Left colon (tissue), 2 donors: Measurements from ENCODE around the gene UNC5A. TPM values are rescaled to one million over a fixed set of nuclear protein-coding genes. Genes with fewer than 3 reads are reported as not detected.

Experiments used
- ATAC-seq: fragments of 200-7000 bp; cut with Tn5 transposase; one replicate; pipeline ENCODE4 v1.9.1; 2020; ENCODE audit warnings: mild to moderate bottlenecking, moderate library complexity
- DNase-seq, 2 donors: peaks; one replicate each; pipeline ENCODE4 v3.0.0-alpha.2; 2020
- intact Hi-C, 2 donors: fragments of 100-400 bp; cut with DNase I in 1 of 2; cut with micrococcal nuclease in 1 of 2; formaldehyde crosslinking; loops; one replicate each; pipeline versions ENCODE4 v1.11.2 to v1.14.0; 2022; cut with DNase I, micrococcal nuclease
- total RNA-seq, 2 donors: library from RNA; stranded (reverse); fragmentation: NEBNext Ultra II Directional; extraction: Animal tissue kit (Norgen Biotek cat#: 25700); gene quantifications; one replicate each; pipeline ENCODE4 v1.2.1, GENCODE V29; 2021
- donor health status: DM: no; HTN: no; CAD: no.
- donor health status: DM: yes; HTN: yes; CAD: no.

Gene UNC5A
- total RNA-seq, 2 donors from 2014 or later: not detected

GRCh38 chr5:176816043-176816745 lies 5.8 kb downstream of the UNC5A start:
- ATAC-seq (peak; percentile 40), DNase-seq (no peak)
- intact Hi-C loops: no loop called here

GRCh38 chr5:176816791-176817347 lies 6.5 kb downstream of the UNC5A start:
- intact Hi-C loops: no loop called here
- ATAC-seq: no peak

GRCh38 chr5:176817369-176817840 lies 7.0 kb downstream of the UNC5A start:
- ATAC-seq (peak; percentile 19), DNase-seq (no peak)
- intact Hi-C loops: no loop called here

More at GRCh38 chr5:176816791-176817347, 6.5 kb downstream of the UNC5A start:
- DNase-seq: no peak

GRCh38 chr5:176817841-176818377 lies 7.5 kb downstream of the UNC5A start:
- intact Hi-C loops: no loop called here
- ATAC-seq (peak; percentile 29), DNase-seq (peak in 1 of 2 donors; percentile 11)

GRCh38 chr5:176818391-176819098 lies 8.2 kb downstream of the UNC5A start:
- intact Hi-C loops: no loop called here
- no peak for DNase-seq
- ATAC-seq: no peak

GRCh38 chr5:176819476-176819875 lies 9.1 kb downstream of the UNC5A start:
- intact Hi-C loops: no loop called here
- ATAC-seq (no peak), DNase-seq (no peak)

GRCh38 chr5:176820937-176821336 lies 10.6 kb downstream of the UNC5A start:
- DNase-seq: no peak
- intact Hi-C loops: no loop called here

GRCh38 chr5:176821441-176821840 lies 11.1 kb downstream of the UNC5A start:
- ATAC-seq (no peak), DNase-seq (no peak)
- intact Hi-C loops: no loop called here

More at GRCh38 chr5:176820937-176821336, 10.6 kb downstream of the UNC5A start:
- no peak for ATAC-seq

- no peak for DNase-seq
- intact Hi-C loops: no loop called here
- no peak for ATAC-seq
Measured at GRCh38 chr5:176822041-176822792, 11.9 kb downstream of the UNC5A start.

GRCh38 chr5:176822793-176823481 lies 12.6 kb downstream of the UNC5A start:
- no peak for DNase-seq
- intact Hi-C loops: no loop called here
- no peak for ATAC-seq

GRCh38 chr5:176823869-176824412 lies 13.6 kb downstream of the UNC5A start:
- DNase-seq (no peak), ATAC-seq (no peak)
- intact Hi-C loops: no loop called here

GRCh38 chr5:176824604-176825003 lies 14.2 kb downstream of the UNC5A start:
- ATAC-seq (no peak), DNase-seq (no peak)
- intact Hi-C loops: no loop called here

- intact Hi-C loops: no loop called here
- DNase-seq (no peak), ATAC-seq (no peak)
Measured at GRCh38 chr5:176825234-176825633, 14.9 kb downstream of the UNC5A start.

- ATAC-seq (no peak), DNase-seq (no peak)
- intact Hi-C loops: no loop called here
Measured at GRCh38 chr5:176825957-176826356, 15.6 kb downstream of the UNC5A start.

- no peak for DNase-seq
- ATAC-seq: no peak
- intact Hi-C loops: no loop called here
Measured at GRCh38 chr5:176827736-176828414, 17.5 kb downstream of the UNC5A start.

GRCh38 chr5:176829320-176829719 lies 19.0 kb downstream of the UNC5A start:
- DNase-seq (no peak), ATAC-seq (no peak)
- intact Hi-C loops: no loop called here

- DNase-seq (no peak), ATAC-seq (no peak)
- intact Hi-C loops: no loop called here
Measured at GRCh38 chr5:176830422-176830994, 20.1 kb downstream of the UNC5A start.
